Gastroesophageal sphincter (tissue), 4 donors: ENCODE data around the gene CCNI2. TPM values are rescaled to one million over a fixed set of nuclear protein-coding genes. Genes with fewer than 3 reads are reported as not detected.

ENCODE experiments used
- ATAC-seq: fragments of 150-250 bp; one replicate; pipeline ENCODE4 v1.9.1; 2016; ENCODE audit warnings: mild to moderate bottlenecking, moderate library complexity
- H3K27ac ChIP-seq, 4 donors: fragments of 200-600 bp; sonication (generic) in 3 of 4; 1 replicate in 3 of 4; 2 replicates in 1 of 4; pipeline ENCODE4 v1.5.1; 2016 to 2019
- H3K27me3 ChIP-seq: fragments of 200-600 bp; sonication (generic); one replicate; pipeline ENCODE4 v1.5.1; 2019
- H3K36me3 ChIP-seq, 2 donors: fragments of 200-600 bp; sonication (generic); one replicate each; pipeline ENCODE4 v1.5.1; 2019; ENCODE audit warnings: control low read depth in 1 of 2
- H3K4me1 ChIP-seq, 3 donors: fragments of 200-600 bp; sonication (generic); 1 replicate in 2 of 3; 2 replicates in 1 of 3; pipeline ENCODE4 v1.5.1; 2016 to 2019; ENCODE audit warnings: control low read depth in 2 of 3
- H3K4me3 ChIP-seq, 2 donors: fragments of 200-600 bp; sonication (generic); one replicate each; pipeline ENCODE4 v1.5.1; 2019; ENCODE audit warnings: mild to moderate bottlenecking in 1 of 2, moderate library complexity in 1 of 2
- H3K9me3 ChIP-seq, 3 donors: fragments of 200-600 bp; sonication (generic); one replicate each; pipeline ENCODE4 v1.5.1; 2017 to 2019; ENCODE audit warnings: control low read depth in 2 of 3
- CTCF ChIP-seq, 4 experiments: fragments of 200-600 bp in 2 of 4; fragments of 450-650 bp in 2 of 4; sonication (generic) in 1 of 4; IDR thresholded peaks; one replicate each; pipeline ENCODE4 v1.5.1; 2017 to 2019; ENCODE audit warnings: antibody characterized with exemption in 4 of 4, mild to moderate bottlenecking in 2 of 4, moderate library complexity in 2 of 4
- EP300 ChIP-seq: sonication (generic); formaldehyde crosslinking; IDR thresholded peaks from one replicate; pipeline ENCODE4 v1.6.1; 2017; ENCODE audit warnings: antibody characterized with exemption, mild to moderate bottlenecking
- POLR2A ChIP-seq, 2 donors: fragments of 450-650 bp; IDR thresholded peaks; one replicate each; pipeline ENCODE4 v1.6.1; 2017; ENCODE audit warnings: antibody characterized with exemption in 2 of 2, mild to moderate bottlenecking in 2 of 2, moderate library complexity in 1 of 2
- POLR2AphosphoS5 ChIP-seq: sonication (generic); formaldehyde crosslinking; IDR thresholded peaks from one replicate; pipeline ENCODE4 v1.6.1; 2017; ENCODE audit warnings: antibody characterized with exemption
- WGBS, 2 donors: methylation state at CpG; one replicate each; pipeline ENCODE4 v1.1.5; 2018; ENCODE audit warnings: low coverage in 1 of 2; 5-methylcytosine and 5-hydroxymethylcytosine counted together
- total RNA-seq, 4 donors: library from RNA; depleted of rRNA; stranded (reverse); fragments of >200 nt; gene quantifications; one replicate each; pipeline ENCODE4 v1.1.0, GENCODE V29; 2016

The CCNI2 gene
- total RNA-seq, 4 donors from 2014 or later = not detected

GRCh38 chr5:132742626-132743025 is 4.6 kb upstream of the CCNI2 start:
- Histone ChIP-seq H3K36me3 (no peaks in the 10 kb centered on the region), H3K4me3 (no peak overlapping the region), H3K4me1 (peaks cover 0 to 13% (median 7%) of the 10 kb centered on the region in 3 donors), H3K27me3 (peaks cover 52% of the 10 kb centered on the region), H3K27ac (no peak overlapping the region), H3K9me3 (peaks cover 0 to 13% (median 0%) of the 10 kb centered on the region in 3 donors)
- no peak for ATAC-seq
- WGBS, 2 donors = 88 to 95% methylated on average over 5 of the region's 5 CpGs
- no peak for TF ChIP-seq CTCF (IDR thresholded peaks at IDR 0.05)
- no peak for TF ChIP-seq EP300

- ATAC-seq = no peak
- TF ChIP-seq EP300 (no peak), POLR2A (IDR thresholded peaks at IDR 0.05) (no peak), CTCF (IDR thresholded peaks at IDR 0.05) (no peak)
- 35 to 71% methylated on average over 1 to 2 of the region's 2 CpGs for WGBS, 2 donors
- Histone ChIP-seq H3K27me3 (peaks cover 62% of the 10 kb centered on the region), H3K36me3 (no peaks in the 10 kb centered on the region), H3K4me3 (no peak overlapping the region), H3K27ac (no peak overlapping the region), H3K9me3 (peaks cover 0 to 13% (median 0%) of the 10 kb centered on the region in 3 donors), H3K4me1 (peaks cover 0 to 12% (median 7%) of the 10 kb centered on the region in 3 donors)
Observed at GRCh38 chr5:132744659-132745058, 2.6 kb upstream of the CCNI2 start.

GRCh38 chr5:132746592-132746953 is 653 bp upstream of the CCNI2 start:
- Histone ChIP-seq H3K4me1 (peaks cover 0 to 12% (median 7%) of the 10 kb centered on the region in 3 donors), H3K27ac (no peak overlapping the region), H3K36me3 (no peaks in the 10 kb centered on the region), H3K4me3 (peak overlapping the region in 1 of 2 donors; percentile 52), H3K27me3 (peaks cover 55% of the 10 kb centered on the region), H3K9me3 (peaks cover 0 to 13% (median 0%) of the 10 kb centered on the region in 3 donors)
- ATAC-seq = no peak
- TF ChIP-seq EP300 = no peak
- no peak for TF ChIP-seq CTCF (IDR thresholded peaks at IDR 0.05)
- TF ChIP-seq POLR2AphosphoS5 = no peak
- no peak for TF ChIP-seq POLR2A (IDR thresholded peaks at IDR 0.05)
- 22 to 34% methylated on average over 3 of the region's 3 CpGs for WGBS, 2 donors

- ATAC-seq = no peak
- H3K9me3 ChIP-seq = peaks cover 0 to 4% (median 0%) of the 10 kb centered on the region in 3 donors
- TF ChIP-seq EP300 (no peak), POLR2AphosphoS5 (no peak), POLR2A (IDR thresholded peaks at IDR 0.05) (no peak), CTCF (IDR thresholded peaks at IDR 0.05) (no peak)
- peaks cover 0 to 12% (median 10%) of the 10 kb centered on the region in 3 donors for H3K4me1 ChIP-seq
- H3K4me3 ChIP-seq = peak overlapping the region; percentile 1 to 52
- H3K27ac ChIP-seq = peak overlapping the region in 1 of 4 donors; percentile 0
- 100% methylated on average over 5 of the region's 76 CpGs; no CpG with 5 or more reads in 1 of the 2 donors for WGBS, 2 donors
- H3K36me3 ChIP-seq = peaks cover 0 to 4% of the 10 kb centered on the region in 2 donors
- peaks cover 47% of the 10 kb centered on the region for H3K27me3 ChIP-seq
Observed at GRCh38 chr5:132747616-132748440, 602 bp downstream of the CCNI2 start.

- 82% methylated on average over 10 of the region's 10 CpGs; no CpG with 5 or more reads in 1 of the 2 donors for WGBS, 2 donors
- Histone ChIP-seq H3K27me3 (peaks cover 40% of the 10 kb centered on the region), H3K27ac (no peak overlapping the region), H3K4me3 (no peak overlapping the region), H3K4me1 (peaks cover 0 to 12% (median 10%) of the 10 kb centered on the region in 3 donors), H3K36me3 (peaks cover 0 to 4% of the 10 kb centered on the region in 2 donors), H3K9me3 (no peaks in the 10 kb centered on the region)
- no peak for ATAC-seq
- no peak for TF ChIP-seq POLR2AphosphoS5
- no peak for TF ChIP-seq EP300
- no peak for TF ChIP-seq CTCF (IDR thresholded peaks at IDR 0.05)
- no peak for TF ChIP-seq POLR2A (IDR thresholded peaks at IDR 0.05)
Observed at GRCh38 chr5:132748522-132749000, 1.3 kb downstream of the CCNI2 start.
